GM12872 (cell line): ENCODE data around the gene IDH2.

Experiments used
- TF ChIP-seq, protein P1 (sequence below): IDR thresholded peaks from 3 replicates; pipeline ENCODE4 v1.5.1; 2011; ENCODE audit warnings: low read depth, mild to moderate bottlenecking, low read length, moderate library complexity; ENCODE audit not compliant: insufficient read depth

Gene IDH2

DNA sequence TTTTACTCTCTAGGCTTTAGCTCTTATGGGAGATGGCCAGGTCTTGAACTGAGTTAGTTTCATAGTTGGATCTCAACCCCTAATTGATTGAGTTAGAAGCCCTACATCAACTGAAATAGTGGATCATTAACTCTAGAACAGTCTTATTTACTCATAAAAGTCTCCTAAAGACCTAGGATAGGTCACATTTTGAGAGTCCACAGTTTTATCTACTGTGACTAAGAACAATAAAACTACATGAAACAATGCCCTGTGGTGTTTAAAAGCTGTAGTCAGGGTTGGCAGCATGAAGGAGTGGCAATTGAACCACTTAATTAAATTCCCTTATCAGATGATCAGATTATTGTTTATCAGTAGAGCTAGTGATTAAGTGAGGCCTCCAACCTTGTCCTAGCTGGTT lies 22.2 kb upstream of the IDH2 start:
- TF ChIP-seq, protein P1, sequence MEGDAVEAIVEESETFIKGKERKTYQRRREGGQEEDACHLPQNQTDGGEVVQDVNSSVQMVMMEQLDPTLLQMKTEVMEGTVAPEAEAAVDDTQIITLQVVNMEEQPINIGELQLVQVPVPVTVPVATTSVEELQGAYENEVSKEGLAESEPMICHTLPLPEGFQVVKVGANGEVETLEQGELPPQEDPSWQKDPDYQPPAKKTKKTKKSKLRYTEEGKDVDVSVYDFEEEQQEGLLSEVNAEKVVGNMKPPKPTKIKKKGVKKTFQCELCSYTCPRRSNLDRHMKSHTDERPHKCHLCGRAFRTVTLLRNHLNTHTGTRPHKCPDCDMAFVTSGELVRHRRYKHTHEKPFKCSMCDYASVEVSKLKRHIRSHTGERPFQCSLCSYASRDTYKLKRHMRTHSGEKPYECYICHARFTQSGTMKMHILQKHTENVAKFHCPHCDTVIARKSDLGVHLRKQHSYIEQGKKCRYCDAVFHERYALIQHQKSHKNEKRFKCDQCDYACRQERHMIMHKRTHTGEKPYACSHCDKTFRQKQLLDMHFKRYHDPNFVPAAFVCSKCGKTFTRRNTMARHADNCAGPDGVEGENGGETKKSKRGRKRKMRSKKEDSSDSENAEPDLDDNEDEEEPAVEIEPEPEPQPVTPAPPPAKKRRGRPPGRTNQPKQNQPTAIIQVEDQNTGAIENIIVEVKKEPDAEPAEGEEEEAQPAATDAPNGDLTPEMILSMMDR, result no peak

DNA sequence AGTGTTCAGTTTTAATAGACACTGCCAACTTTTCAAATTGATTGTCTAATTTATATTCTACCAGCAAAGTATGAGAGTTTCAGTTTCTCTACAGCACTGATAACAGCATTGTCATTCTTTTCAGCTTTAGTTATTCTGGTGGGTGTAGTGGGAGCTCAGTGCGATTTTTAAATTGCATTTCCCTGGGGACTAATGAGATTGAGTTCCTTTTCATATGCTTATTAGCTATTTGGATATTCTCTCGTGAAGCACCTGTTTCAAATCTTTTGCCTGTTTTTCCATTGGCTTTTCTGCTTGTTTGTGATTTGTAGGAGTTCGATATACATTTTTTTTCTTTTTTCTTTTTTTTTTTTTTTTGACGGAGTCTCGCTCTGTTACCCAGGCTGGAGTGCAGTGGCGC lies 18.8 kb upstream of the IDH2 start:
- TF ChIP-seq, protein P1, result no peak

DNA sequence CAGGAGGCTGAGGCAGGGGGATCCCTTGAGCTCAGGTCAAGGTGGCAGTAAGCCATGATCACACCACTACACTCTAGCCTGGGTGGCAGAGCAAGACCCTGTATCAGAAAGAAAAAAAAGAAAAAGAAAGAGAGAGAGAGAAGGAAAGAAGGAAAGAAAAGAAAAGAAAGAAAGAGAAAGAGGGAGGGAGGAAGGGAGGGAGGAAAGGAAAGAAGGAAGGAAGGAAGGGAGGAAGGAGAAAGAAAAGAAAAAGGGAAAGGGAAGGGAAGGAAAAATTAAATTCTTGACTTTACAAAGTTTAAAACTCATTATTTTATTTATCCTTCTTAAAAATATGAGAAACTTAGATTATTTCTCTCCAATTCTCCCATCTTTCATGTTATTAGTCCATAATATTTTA lies 17.1 kb upstream of the IDH2 start:
- TF ChIP-seq, protein P1, result no peak

DNA sequence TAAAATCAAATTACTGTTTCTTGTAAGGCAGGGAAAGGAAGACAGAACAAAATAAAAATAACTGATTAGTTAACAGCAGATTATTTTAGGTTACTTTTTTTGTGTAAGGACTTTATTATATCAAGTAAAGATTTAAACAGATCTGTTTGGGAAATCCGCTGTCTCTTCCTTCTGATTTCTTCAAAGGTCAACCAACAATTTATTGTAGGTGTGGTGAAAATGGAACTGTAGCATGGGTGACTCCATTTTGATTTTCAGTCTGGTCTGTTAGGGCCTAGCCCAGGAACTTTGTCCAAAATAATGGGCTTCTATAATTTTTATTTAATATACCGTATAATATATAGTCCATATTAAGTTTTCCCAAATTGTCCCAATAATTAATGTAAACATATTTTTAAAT lies 13.5 kb upstream of the IDH2 start:
- TF ChIP-seq, protein P1, result no peak

DNA sequence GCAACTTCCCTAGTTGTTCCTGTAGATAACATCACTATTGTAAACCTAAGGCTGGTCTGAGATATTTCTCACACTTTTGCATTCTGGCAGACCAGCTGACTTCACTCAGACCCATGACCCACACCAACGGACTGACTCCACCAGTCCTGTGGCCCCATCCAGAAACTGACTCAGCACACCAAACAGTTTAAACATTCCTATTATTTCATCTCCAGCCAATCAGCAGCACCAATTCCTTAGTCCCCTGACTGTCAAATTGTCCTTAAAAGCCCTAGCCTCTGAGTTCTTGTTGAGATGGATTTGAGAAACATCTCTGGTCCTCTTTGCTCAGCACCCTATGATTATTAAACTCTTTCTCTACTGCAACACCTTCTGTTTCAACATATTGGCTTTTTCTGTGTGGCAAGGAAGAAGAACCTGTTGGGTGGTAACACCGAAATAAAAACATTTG lies 12.2 kb upstream of the IDH2 start:
- TF ChIP-seq, protein P1, result no peak

DNA sequence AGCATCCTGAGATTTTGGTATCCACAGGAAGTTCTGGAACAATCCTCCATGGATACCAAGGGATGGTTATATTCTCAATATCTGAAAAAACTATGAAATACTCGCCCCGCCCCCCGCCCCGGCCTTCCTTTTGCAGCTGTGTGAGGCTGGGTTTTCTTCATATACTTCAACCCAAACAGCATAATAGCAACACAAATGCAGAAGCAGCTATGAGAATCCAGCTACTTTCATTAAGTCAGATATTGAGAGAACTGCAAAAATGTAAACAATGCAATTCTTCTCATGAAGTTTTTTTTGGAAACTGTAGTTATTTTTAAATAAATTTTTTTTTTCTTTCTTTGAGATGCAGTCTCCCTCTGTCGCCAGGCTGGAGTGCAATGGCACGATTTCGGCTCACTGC lies 10.9 kb upstream of the IDH2 start:
- TF ChIP-seq, protein P1, result no peak

DNA sequence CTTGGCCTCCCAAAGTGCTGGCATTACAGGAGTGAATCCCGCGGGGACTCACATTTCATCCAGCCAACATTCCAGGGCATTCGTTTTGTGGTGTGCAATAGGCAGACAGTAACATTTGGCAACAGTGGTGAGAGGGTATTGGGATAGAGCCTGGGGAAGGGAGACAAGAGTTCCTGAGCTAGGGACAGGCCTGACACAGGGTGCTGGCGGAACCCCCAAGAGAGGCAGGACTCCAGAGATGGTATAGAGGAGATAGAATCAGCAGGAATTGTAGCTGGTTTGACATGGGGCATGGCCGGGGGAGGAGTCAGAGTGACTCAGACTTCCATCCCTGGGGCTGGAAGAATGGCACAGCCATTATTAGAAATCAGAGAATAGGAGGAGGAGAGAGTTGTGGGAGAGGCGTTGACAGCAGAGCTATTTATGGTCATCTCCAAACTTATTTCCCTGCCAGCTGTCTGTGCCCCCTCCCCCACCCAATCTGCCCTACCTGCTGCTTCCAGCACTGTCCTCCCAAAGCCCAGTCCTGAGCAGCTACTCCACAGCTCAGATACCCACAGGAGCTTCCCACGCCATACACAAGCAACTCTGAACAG lies 4.4 kb upstream of the IDH2 start:
- TF ChIP-seq, protein P1, result no peak
